A673 (cell line): ENCODE measurements around the gene PRIM1. TPM values are rescaled to one million over a fixed set of nuclear protein-coding genes. Genes with fewer than 3 reads are reported as not detected.

ENCODE experiments used
- BruUV-seq: library from RNA; stranded (reverse); fragments of 400-500 nt; replicated peaks from 2 replicates; lab custom pipeline; 2021; lab: Mats Ljungman, UMichigan
- CTCF ChIA-PET: fragments of 300-600 bp; sonication (Branson Sonifier 250); formaldehyde crosslinking; loops from one replicate; lab custom pipeline; 2022; ENCODE audit warnings: antibody characterized with exemption; lab: Charles Lee
- POLR2A ChIA-PET: fragments of 300-600 bp; sonication (Branson Sonifier 250); formaldehyde crosslinking; loops from one replicate; lab custom pipeline; 2022; ENCODE audit warnings: antibody characterized with exemption; ENCODE audit not compliant: low non-redundant PET; lab: Charles Lee
- DNase-seq: peaks from one replicate; pipeline ENCODE4 v3.0.0-alpha.2; 2015; ENCODE audit warnings: low spot score
- H3K27ac ChIP-seq: fragments of 200-600 bp; sonication (generic); 2 replicates; pipeline ENCODE4 v1.5.1; 2016; ENCODE audit warnings: mixed run types, low read depth, mild to moderate bottlenecking, mixed read lengths, antibody characterized with exemption, low read length; ENCODE audit not compliant: poor library complexity, severe bottlenecking
- H3K27me3 ChIP-seq: fragments of 200-600 bp; sonication (generic); replicated peaks from 2 replicates; pipeline ENCODE4 v1.6.1; 2017; ENCODE audit warnings: mixed run types, low read depth, mild to moderate bottlenecking, mixed read lengths, antibody characterized with exemption, low read length; ENCODE audit not compliant: insufficient read depth, poor library complexity
- H3K36me3 ChIP-seq: fragments of 200-600 bp; sonication (generic); 2 replicates; pipeline ENCODE4 v1.6.1; 2016; ENCODE audit warnings: mixed run types, mild to moderate bottlenecking, mixed read lengths, antibody characterized with exemption, low read length; ENCODE audit not compliant: insufficient read depth, poor library complexity, severe bottlenecking
- H3K4me1 ChIP-seq: fragments of 200-600 bp; sonication (generic); 2 replicates; pipeline ENCODE4 v1.6.1; 2017; ENCODE audit warnings: mixed run types, mild to moderate bottlenecking, mixed read lengths, antibody characterized with exemption, low read length; ENCODE audit not compliant: insufficient read depth, poor library complexity, severe bottlenecking
- H3K4me3 ChIP-seq: fragments of 200-600 bp; sonication (generic); 2 replicates; pipeline ENCODE4 v1.5.1; 2016; ENCODE audit warnings: low read depth, mixed run types, mild to moderate bottlenecking, mixed read lengths, low read length; ENCODE audit not compliant: poor library complexity, severe bottlenecking
- H3K9me3 ChIP-seq: fragments of 200-600 bp; sonication (generic); 2 replicates; pipeline ENCODE4 v1.6.1; 2016; ENCODE audit warnings: mixed run types, low read depth, mild to moderate bottlenecking, mixed read lengths, antibody characterized with exemption, low read length; ENCODE audit not compliant: poor library complexity, severe bottlenecking
- CTCF ChIP-seq: fragments of 300-800, 200-600 bp; sonication (generic); conservative IDR thresholded peaks from 2 replicates; pipeline ENCODE4 v1.5.1; 2017; ENCODE audit warnings: low read depth, mild to moderate bottlenecking, antibody characterized with exemption, low read length, moderate library complexity, mixed read lengths
- EZH2 ChIP-seq: fragments of 200-600 bp; sonication (generic); IDR thresholded peaks from 2 replicates; pipeline ENCODE4 v1.6.1; 2017; ENCODE audit warnings: borderline replicate concordance, low read depth, mild to moderate bottlenecking, mixed read lengths, antibody characterized with exemption, low read length; ENCODE audit not compliant: poor library complexity, severe bottlenecking
- intact Hi-C: fragments of 100-400 bp; cut with micrococcal nuclease; formaldehyde crosslinking; loops from one replicate; pipeline ENCODE4 v1.10.0; 2022; ENCODE audit not compliant: unreplicated experiment
- total RNA-seq: library from RNA; stranded (reverse); gene quantifications from 2 replicates; pipeline ENCODE4 v1.2.3, GENCODE V29; 2021

The PRIM1 gene
- total RNA-seq, 1 experiment from 2014 or later: 51.9 TPM

- peaks cover 83% of the 10 kb centered on the region for H3K36me3 ChIP-seq
- no peak for DNase-seq
- peaks cover 60% of the 10 kb centered on the region for H3K4me1 ChIP-seq
- no TSS peak for BruUV-seq
- H3K27ac ChIP-seq: peak overlapping the region; percentile 89
- no peak overlapping the region for H3K4me3 ChIP-seq
- no peaks in the 10 kb centered on the region for H3K9me3 ChIP-seq
- ChIA-PET POLR2A (no interaction called here), CTCF (interaction anchor here (0.7 kb wide), 1 partner anchor 13 kb away, joined by 4 read pairs; no protein-coding TSS in a partner anchor)
- H3K27me3 ChIP-seq: no peaks in the 10 kb centered on the region
- no peak for TF ChIP-seq CTCF
- no peak for TF ChIP-seq EZH2
- intact Hi-C loops: no loop called here
Observed at GRCh38 chr12:56716933-56717880, 34.9 kb downstream of the PRIM1 start.

- POLR2A ChIA-PET: no interaction called here
- H3K9me3 ChIP-seq: no peaks in the 10 kb centered on the region
- H3K36me3 ChIP-seq: peaks cover 83% of the 10 kb centered on the region
- no peak overlapping the region for H3K4me3 ChIP-seq
- TF ChIP-seq EZH2 (no peak), CTCF (no peak)
- intact Hi-C loops: no loop called here
- CTCF ChIA-PET: no interaction called here
- H3K27ac ChIP-seq: peak overlapping the region; percentile 89
- peaks cover 53% of the 10 kb centered on the region for H3K4me1 ChIP-seq
- no peaks in the 10 kb centered on the region for H3K27me3 ChIP-seq
- DNase-seq: no peak
- BruUV-seq: no TSS peak
Observed at GRCh38 chr12:56716458-56716857, 35.7 kb downstream of the PRIM1 start.

- TF ChIP-seq CTCF: no peak
- TF ChIP-seq EZH2: no peak
- ChIA-PET CTCF (no interaction called here), POLR2A (no interaction called here)
- Histone ChIP-seq H3K9me3 (no peaks in the 10 kb centered on the region), H3K4me1 (peaks cover 46% of the 10 kb centered on the region), H3K36me3 (peaks cover 81% of the 10 kb centered on the region), H3K27ac (peak overlapping the region; percentile 89), H3K4me3 (no peak overlapping the region), H3K27me3 (no peaks in the 10 kb centered on the region)
- DNase-seq: no peak
- intact Hi-C loops: no loop called here
- BruUV-seq: no TSS peak
Observed at GRCh38 chr12:56715798-56716197, 36.3 kb downstream of the PRIM1 start.
